ENCODE data around the gene JAM3. TPM values are rescaled to one million over a fixed set of nuclear protein-coding genes. Genes with fewer than 3 reads are reported as not detected.

Gene JAM3
- polyA plus RNA-seq, 1 donor, result 121 TPM

DNA sequence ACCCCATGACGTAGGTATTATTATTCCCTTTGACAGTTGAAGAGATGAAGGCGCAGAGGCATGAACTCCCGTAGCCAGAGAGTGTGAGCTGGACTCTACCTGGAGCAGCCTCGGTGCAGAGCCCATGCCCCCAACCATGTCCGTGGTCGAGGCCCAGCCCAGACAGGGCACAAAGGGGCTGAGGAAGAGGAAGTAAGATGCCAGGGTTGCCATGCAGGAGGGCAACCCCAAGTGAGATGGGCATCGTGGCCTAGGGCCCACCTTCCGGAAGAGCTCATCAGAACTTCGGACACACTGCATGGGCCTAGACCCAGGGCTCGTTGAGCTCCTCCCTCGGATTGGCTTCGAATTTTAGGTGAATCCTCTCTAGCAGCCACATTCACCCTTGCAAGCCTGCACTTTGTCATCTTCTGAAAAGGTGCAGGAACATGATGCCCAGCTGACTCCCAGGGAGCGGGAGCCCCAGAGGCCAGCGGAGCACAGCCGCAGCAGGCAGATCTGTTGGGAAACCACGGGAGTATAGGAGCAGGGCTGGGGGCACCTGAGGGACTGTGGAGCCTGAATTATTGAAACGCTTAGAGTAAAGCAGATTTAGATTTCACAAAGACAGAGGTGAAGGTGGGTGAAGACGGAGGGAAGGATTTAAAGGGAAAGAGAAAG, 29.0 kb upstream of the JAM3 start:
- DNase-seq, result no peak

DNA sequence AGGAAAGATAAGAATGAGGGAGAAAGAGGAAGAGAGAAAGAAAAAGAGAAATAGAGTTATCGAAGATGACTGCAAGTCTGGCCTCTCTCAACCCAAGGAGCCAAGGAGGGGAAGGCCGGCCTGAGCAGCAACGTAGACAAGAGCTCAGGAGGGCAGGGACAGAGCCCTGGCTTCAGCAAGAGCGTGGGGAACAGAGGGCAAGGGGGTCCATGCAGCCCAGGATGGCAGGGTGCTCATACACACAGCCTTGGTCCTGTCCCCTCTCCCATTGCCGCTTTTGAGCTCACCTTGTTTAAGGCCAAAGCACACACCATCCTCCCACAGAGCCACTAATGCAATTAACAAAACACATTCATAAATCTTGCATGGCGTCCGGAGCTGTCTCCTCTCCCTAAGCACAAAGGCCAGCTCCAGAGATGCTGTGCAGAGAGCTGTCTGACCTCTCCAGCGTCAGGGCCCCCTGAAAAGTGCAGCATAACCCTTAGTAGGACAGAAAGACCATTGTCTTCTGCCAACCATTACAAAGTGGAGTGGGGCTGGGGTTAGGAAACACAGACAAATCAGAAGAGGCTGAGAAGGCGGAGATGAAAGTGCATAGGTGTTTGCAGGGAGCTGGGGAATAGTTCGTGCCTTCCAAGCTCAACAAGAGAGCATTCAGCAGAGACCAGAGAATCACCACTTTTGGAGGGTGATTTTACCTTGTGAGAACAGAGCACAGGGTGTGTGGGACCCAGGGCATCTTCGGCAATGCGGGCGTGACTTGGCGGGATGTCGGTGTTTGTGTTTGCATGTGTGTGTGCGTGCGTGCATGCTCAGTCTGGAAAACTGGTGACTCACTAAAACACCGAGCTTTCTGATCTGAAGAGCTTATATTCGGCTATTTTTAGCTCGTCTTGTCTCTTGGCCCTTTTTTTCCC, 28.2 kb upstream of the JAM3 start:
- DNase-seq, result no peak

DNA sequence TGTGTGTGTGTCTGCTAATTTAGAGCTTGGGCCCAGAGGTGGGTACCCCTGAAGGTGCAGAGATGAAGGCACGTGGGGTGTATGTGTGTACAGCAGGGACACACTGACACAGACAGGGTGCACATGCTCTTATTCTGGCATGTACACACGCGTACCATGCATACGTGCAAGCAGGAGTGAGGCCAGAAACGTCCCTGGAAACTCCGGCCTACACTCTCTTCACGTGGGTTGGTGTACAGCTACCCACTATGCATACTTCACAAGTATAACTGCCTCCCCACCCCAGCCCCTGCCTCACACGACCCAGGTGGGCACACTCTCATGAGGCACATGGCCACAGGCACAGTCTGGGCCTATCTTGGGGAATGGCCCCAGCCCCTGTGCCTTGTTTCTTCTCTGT, 27.5 kb upstream of the JAM3 start:
- no peak for DNase-seq

GRCh38 chr11:134041791-134042696, 26.8 kb upstream of the JAM3 start:
- DNase-seq, result no peak

DNA sequence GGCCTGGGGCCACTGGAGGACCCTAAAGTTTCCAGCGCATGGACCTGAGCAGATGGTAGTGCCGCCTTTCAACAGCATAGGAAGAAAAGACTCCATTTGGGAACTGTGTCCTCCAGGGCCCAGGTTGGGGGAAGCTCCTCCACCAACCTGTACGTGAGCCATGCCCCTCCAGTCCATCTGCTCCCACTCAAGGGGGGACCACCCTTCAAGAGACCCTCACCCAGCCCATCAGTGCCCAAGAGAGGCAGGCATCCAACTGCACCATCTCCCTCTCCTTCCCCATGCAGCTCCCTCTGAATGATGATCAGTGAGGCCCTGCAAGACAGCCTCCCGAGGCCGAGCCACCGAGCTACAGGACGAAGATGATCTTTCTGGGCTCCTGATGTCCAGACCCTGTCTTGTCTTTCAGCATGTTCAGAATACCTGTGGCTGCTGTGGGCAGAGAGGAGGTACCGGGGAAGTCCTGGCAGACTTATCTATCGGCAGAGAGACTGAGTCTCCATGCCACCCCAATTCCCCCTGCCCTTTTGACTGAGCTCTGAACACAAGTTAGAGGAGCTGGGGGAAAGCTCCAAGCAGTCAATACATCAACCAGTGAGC, 25.0 kb upstream of the JAM3 start:
- no peak for DNase-seq

- no peak for DNase-seq
Observed at GRCh38 chr11:134044514-134045284, 24.2 kb upstream of the JAM3 start.

DNA sequence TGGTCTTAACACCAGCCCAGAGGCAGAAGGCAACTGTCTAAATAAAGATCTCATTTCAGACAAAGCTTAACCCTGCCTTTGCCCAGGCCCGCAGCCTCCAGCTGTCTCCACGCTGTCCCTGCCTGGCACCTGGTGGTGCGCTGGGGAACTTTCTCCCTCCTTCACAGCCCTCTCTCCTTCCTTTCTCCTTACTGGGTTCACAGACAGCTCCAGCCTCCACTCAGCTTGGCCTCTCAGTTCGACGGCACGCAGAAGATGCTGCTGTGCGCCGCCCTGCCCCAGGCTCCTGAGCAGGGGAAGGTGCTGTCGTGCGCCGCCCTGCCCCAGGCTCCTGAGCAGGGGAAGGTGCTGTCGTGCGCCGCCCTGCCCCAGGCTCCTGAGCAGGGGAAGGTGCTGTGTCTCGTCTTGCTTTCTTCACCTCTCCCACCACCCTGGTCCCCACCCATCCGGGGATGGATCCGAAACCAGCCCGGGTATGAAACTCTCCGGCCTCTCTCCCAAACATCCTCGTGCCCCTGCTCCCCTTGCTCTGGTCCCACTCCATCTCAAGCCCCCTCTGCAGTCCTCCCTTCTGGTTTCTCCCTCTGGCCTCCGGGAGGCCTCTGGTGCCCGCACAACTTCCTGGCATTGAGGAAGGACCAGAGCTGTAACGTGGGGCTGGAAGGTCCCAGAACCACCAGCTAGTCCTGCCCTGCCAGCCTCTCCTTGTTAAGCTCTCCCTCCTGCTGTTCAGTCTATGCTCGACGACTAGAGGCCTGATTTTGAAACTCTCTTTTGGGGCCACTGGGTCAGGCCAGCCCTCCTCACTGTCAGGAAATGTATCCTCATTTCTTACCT, 22.9 kb upstream of the JAM3 start:
- no peak for DNase-seq

GRCh38 chr11:134046681-134047449, 22.0 kb upstream of the JAM3 start:
- no peak for DNase-seq

- no peak for DNase-seq
Observed at GRCh38 chr11:134047586-134047999, 21.3 kb upstream of the JAM3 start.

DNA sequence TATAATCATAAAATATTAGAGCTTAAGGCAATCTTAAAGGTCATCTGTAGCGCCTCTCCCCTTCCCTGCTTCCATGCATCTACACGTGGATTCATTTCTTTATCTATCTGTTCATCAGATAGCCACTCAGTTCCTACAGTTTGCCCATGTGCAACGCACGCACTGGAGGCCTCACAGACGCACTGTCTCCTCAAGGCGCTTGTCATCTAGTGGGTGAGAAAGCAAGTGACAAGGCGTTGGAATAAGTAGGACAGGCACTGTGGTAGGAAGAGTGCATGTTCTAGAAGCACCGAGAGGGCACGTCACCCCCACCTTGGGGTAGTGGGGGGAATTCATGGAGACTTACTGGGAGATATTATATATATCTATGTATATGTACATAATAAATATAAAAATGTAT, 20.8 kb upstream of the JAM3 start:
- no peak for DNase-seq

DNA sequence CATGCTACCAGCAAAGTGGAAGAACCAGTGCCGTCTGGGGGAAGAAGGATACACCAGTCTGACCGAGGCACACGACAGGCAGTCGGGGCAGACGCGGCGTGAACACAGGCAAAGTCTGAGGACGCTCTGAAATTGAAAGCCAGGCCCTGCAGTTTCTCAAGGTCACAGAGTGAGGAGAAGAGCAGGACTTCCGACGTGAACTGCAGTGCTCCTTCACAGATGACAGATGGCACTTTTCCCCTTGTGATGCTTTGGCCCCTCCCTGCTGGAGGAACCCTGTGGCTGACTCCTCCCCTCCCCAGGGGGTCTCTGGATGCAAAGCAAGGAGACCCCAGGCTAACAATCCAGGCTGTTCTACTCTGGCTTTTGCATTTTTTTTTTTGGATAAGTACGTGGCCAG, 19.6 kb upstream of the JAM3 start:
- DNase-seq, result no peak

GRCh38 chr11:134050541-134051383, 18.1 kb upstream of the JAM3 start:
- DNase-seq, result peak; percentile 86

- no peak for DNase-seq
Observed at GRCh38 chr11:134052395-134052987, 16.4 kb upstream of the JAM3 start.

- no peak for DNase-seq
Observed at GRCh38 chr11:134052988-134053945, 15.6 kb upstream of the JAM3 start.

- DNase-seq, result no peak
Observed at GRCh38 chr11:134055029-134055428, 13.8 kb upstream of the JAM3 start.

GRCh38 chr11:134060316-134060715, 8.6 kb upstream of the JAM3 start:
- no peak for DNase-seq
